ENCODE data around the gene RREB1. TPM values are rescaled to one million over a fixed set of nuclear protein-coding genes. Genes with fewer than 3 reads are reported as not detected.

The RREB1 gene
- total RNA-seq, 1 experiment from 2014 or later, result 35.8 TPM

DNA sequence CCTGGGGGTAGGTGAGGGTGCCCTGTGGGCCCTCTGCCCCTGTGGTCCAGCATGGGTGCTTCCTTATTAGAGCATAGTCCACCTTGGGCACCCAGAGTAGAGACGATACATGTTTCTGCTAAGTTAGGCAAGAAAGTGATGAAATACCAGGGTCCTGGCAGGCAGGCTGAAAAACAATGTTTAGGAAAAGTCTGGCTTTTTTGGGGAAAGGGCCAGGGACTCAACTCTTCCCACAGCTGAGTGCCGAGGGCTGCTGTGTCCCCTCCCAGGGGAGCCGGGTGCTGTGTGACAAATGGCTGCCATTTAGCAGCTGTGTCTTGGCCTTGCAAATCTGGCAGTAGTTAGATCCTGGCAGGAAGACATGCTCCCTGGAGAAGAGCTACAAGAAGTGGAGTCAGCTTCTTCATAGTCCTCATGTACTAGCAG, 61.5 kb downstream of the RREB1 start:
- H3T11ph ChIP-seq (ENCODE audit: low read length), result no peak overlapping the region
- H4K5ac ChIP-seq (ENCODE audit: insufficient read length, low read depth, low read length), result no peak overlapping the region
- H3K9me3 ChIP-seq (ENCODE audit: control insufficient read depth, low read depth, low read length), result no peaks in the 10 kb centered on the region
- no peaks in the 10 kb centered on the region; the same call in 1 of the 2 replicates for H3K79me2 ChIP-seq (ENCODE audit: insufficient read depth, low read length)
- no peak overlapping the region for H3K4ac ChIP-seq (ENCODE audit: low read depth, low read length)
- TF ChIP-seq, protein P1, sequence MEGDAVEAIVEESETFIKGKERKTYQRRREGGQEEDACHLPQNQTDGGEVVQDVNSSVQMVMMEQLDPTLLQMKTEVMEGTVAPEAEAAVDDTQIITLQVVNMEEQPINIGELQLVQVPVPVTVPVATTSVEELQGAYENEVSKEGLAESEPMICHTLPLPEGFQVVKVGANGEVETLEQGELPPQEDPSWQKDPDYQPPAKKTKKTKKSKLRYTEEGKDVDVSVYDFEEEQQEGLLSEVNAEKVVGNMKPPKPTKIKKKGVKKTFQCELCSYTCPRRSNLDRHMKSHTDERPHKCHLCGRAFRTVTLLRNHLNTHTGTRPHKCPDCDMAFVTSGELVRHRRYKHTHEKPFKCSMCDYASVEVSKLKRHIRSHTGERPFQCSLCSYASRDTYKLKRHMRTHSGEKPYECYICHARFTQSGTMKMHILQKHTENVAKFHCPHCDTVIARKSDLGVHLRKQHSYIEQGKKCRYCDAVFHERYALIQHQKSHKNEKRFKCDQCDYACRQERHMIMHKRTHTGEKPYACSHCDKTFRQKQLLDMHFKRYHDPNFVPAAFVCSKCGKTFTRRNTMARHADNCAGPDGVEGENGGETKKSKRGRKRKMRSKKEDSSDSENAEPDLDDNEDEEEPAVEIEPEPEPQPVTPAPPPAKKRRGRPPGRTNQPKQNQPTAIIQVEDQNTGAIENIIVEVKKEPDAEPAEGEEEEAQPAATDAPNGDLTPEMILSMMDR (conservative IDR thresholded peaks at IDR 0.05), result no peak
- H4K8ac ChIP-seq (replicated peaks; ENCODE audit: insufficient read length, low read depth, low read length), result no peak overlapping the region
- no peak overlapping the region for H2BK15ac ChIP-seq (ENCODE audit: low read depth, low read length)
- H3K9ac ChIP-seq (ENCODE audit: extremely low read depth, insufficient read length, low read length), result no peak overlapping the region
- no peak overlapping the region for H3K18ac ChIP-seq (ENCODE audit: insufficient read length, low read depth, low read length)
- H2BK120ac ChIP-seq (ENCODE audit: low read depth, low read length, poor library complexity, severe bottlenecking), result no peak overlapping the region
- H3K27me3 Mint-ChIP-seq (ENCODE audit: low read depth), result no peaks in the 10 kb centered on the region
- peaks cover 16% of the 10 kb centered on the region for H3K4me1 ChIP-seq (ENCODE audit: insufficient read depth, low read length)
- no peaks in the 10 kb centered on the region for H4K20me1 ChIP-seq (ENCODE audit: control insufficient read depth, insufficient read depth, insufficient read length)
- DNase-seq, result no peak
- H2BK20ac ChIP-seq (ENCODE audit: low read depth, low read length, poor library complexity, severe bottlenecking), result no peak overlapping the region
- H2BK12ac ChIP-seq (ENCODE audit: insufficient read length, low read depth, low read length), result no peak overlapping the region
- H2AFZ ChIP-seq (ENCODE audit: low read length), result no peak overlapping the region
- no peaks in the 10 kb centered on the region for H3K23me2 ChIP-seq (ENCODE audit: insufficient read length, low read depth, low read length, poor library complexity, severe bottlenecking)
- no peaks in the 10 kb centered on the region for H3K9me3 Mint-ChIP-seq
- no peak overlapping the region for H3K56ac ChIP-seq (ENCODE audit: insufficient read length, low read depth, low read length)
- peak overlapping the region in 2 of 3 experiments; percentile 79 to 85; a peak in 3 of 7 replicates for H3K27ac Mint-ChIP-seq
- no CpG with 5 or more reads among the region's 3 CpGs for WGBS (ENCODE audit: extremely low coverage, insufficient read length, low lambda C conversion rate)
- H3K4me3 Mint-ChIP-seq, result no peak overlapping the region
- no peak overlapping the region for H3K14ac ChIP-seq (ENCODE audit: insufficient read depth, low read length)
- H3K4me2 ChIP-seq (ENCODE audit: insufficient read depth, insufficient read length, low read length), result no peak overlapping the region
- H3K4me1 Mint-ChIP-seq, result peaks cover 66 to 67% of the 10 kb centered on the region in 2 experiments
- no peak overlapping the region for H4K91ac ChIP-seq (ENCODE audit: insufficient read length, low read depth, low read length)
- H3K27me3 ChIP-seq (ENCODE audit: insufficient read depth, low read length), result no peaks in the 10 kb centered on the region
- no peak overlapping the region for H3K23ac ChIP-seq (ENCODE audit: insufficient read length, low read depth, low read length)
- no peaks in the 10 kb centered on the region for H3K79me1 ChIP-seq (ENCODE audit: insufficient read depth, low read depth, low read length, poor library complexity, severe bottlenecking)
- peaks cover 0 to 2% (median 0%) of the 10 kb centered on the region in 3 experiments; a peak in 1 of 7 replicates for H3K36me3 Mint-ChIP-seq (ENCODE audit: insufficient read depth in 1 of 3, low read depth in 3 of 3)
- no peak overlapping the region for H2AK5ac ChIP-seq (ENCODE audit: insufficient read length, low read length)
- no peak overlapping the region for H3K27ac ChIP-seq (ENCODE audit: insufficient read length, low read depth, low read length)
- no peak overlapping the region for H2BK5ac ChIP-seq (ENCODE audit: insufficient read length, low read length)

Data from H9 (cell line).